KG1 (cell line): Measurements from ENCODE around the gene CSRP1.
"Not testable (repeated sequence)": the region's sequence is repeated elsewhere in the genome, so short reads cannot be mapped to it uniquely, and the experiment has no call there.

ENCODE experiments used
- DNase-seq: peaks from one replicate; lab custom pipeline; 2025; lab: John Stamatoyannopoulos, UW

Gene CSRP1

GRCh38 chr1:201537891-201538611 lies 31.1 kb upstream of the CSRP1 start:
- DNase-seq, result no peak

- no peak for DNase-seq
Observed at GRCh38 chr1:201537467-201537866, 30.5 kb upstream of the CSRP1 start.

GRCh38 chr1:201537028-201537427 lies 30.1 kb upstream of the CSRP1 start:
- no peak for DNase-seq

DNA sequence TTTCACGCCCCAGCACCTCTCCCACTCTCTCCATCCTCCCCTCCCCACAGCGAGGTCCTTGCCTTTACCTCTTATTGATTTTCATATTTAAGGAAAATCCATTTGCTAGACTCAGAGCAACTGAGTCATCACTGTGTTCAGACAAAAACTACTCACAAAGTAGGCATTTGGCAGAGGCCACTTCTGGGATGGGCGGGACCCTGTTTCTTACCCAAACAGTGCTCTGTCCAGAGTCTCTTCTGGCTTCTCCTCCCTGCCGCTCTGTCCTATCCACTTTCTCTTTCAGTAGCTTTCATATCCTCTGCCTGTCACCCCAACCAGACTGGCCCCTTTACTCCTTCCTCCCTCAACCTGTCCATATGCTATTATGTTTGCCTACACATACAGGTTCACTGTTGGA lies 29.6 kb upstream of the CSRP1 start:
- DNase-seq, result no peak

- no peak for DNase-seq
Observed at GRCh38 chr1:201535919-201536245, 29.0 kb upstream of the CSRP1 start.

- no peak for DNase-seq
Observed at GRCh38 chr1:201535046-201535918, 28.4 kb upstream of the CSRP1 start.

GRCh38 chr1:201533836-201534235 lies 26.9 kb upstream of the CSRP1 start:
- DNase-seq, result no peak

DNA sequence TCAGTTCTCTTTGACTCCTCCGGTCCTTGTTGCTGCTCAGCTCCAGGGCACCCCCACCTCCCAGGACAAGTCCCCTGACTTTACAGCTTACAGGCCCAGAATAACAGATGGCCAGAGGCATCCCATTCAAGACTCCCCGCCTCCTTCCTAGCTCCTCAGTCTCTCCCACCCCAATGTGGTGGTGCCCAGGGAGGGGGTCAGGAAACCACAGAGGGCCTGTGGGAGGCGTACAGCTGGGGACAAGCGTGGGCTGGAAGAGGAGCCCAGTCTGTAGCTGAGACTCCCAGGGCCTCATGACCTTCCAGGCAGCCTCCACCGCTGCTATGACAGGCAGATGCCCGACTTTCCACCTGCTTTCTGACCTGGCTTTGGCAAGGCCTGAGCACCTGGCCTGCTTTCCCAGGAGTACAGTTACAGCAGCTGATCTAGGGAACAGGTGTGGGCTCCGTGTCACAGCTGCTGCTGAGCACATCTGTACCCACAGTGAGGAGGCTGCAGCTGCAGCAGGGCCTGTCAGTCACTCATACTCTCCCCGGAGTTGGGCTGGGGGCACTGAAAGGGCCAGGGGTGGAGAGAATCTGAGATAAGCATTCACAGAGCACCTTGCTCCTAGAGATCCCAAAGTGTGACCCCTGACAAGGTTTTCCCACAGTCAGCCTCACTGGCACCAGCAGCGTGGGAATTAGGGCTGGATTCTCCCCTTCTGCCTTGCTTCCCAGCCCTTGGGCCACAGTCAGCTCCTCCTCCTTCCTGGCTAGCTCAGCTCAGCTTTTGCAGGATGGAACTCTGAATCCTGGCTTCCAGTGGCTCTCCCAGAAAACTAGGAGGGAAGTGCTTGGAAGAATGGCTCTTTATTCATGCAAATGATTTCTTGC lies 24.9 kb upstream of the CSRP1 start:
- DNase-seq, result no peak

GRCh38 chr1:201530741-201531531 lies 24.0 kb upstream of the CSRP1 start:
- DNase-seq, result peak; percentile 43

DNA sequence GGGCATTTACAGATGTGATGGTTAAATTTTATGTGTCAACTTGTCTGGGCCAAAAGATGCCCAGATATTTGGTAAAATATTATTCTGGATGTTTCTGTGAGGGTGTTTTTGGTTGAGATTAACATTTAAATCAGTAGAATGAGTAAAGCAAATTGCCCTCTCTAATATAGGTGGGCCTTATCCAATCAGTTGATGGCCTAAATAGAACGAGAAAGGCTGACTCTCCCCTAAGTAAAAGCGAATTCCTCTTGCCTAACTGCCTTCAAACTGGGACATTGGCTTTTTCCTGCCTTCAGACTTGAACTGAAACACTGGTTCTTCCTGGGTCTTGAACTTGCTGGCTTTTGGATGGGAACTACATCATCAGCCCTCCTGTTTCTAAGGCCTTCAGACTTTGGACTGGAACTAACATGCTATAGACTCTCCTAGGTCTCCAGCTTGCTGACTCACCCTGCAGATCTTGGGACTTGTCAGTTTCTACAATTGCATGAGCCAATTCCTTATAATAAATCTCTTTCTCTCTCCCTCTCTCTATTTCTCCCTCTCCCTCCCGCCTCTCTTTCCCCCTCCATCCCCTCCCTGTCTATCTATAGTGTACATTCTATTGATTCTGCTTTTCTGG lies 21.8 kb upstream of the CSRP1 start:
- DNase-seq, result no peak

DNA sequence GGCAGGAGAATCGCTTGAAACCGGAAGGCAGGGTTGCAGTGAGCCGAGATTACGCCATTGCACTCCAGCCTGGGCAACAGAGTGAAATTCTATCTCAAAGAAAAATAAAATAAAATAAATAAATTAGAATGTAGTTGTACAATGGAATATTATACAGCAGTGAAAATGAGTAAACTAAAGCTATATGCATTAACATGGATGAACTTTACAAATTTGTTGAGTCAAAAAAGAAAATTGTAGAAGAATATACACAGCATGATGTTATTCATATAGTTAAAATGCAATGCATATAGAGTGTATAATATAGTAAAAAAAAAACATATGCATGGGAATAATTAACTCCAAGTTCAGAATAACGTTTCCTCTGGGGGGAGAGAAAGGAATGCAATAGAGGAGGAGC lies 21.0 kb upstream of the CSRP1 start:
- no peak for DNase-seq

- no peak for DNase-seq
Observed at GRCh38 chr1:201525193-201525778, 18.4 kb upstream of the CSRP1 start.

DNA sequence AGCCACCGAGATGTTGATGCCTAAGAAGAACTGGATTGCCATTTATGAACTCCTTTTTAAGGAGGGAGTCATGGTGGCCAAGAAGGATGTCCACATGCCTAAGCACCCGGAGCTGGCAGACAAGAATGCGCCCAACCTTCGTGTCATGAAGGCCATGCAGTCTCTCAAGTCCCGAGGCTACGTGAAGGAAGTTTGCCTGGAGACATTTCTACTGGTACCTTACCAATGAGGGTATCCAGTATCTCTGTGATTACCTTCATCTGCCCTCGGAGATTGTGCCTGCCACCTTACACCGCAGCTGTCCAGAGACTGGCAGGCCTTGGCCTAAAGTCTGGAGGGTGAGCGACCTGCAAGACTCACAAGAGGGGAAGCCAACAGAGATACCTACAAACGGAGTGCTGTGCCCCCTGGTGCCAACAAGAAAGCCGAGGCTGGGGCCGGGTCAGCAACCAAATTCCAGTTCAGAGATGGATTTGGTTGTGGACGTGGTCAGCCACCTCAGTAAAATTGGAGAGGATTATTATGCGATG lies 13.2 kb upstream of the CSRP1 start:
- not testable (repeated sequence) for DNase-seq

DNA sequence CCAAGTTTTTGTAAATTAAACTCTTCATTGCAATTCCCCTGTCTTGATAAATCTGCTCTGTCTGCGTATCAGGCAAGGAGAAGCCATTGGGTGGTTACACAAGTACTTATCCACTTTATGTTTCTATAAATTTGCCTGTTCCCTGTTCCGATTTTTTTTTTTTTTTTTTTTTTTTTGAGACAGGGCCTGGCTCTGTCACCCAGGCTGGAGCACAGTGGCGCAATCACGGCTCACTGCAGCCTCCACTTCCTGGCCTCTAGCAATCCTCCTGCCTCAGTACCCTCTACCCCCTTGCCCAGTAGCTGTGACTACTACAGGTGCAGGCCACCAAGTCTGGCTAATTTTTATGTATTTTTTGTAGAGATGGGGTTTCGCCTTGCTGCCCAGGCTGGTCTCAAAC lies 11.1 kb upstream of the CSRP1 start:
- DNase-seq, result no peak

- DNase-seq, result no peak
Observed at GRCh38 chr1:201517631-201518030, 10.7 kb upstream of the CSRP1 start.

DNA sequence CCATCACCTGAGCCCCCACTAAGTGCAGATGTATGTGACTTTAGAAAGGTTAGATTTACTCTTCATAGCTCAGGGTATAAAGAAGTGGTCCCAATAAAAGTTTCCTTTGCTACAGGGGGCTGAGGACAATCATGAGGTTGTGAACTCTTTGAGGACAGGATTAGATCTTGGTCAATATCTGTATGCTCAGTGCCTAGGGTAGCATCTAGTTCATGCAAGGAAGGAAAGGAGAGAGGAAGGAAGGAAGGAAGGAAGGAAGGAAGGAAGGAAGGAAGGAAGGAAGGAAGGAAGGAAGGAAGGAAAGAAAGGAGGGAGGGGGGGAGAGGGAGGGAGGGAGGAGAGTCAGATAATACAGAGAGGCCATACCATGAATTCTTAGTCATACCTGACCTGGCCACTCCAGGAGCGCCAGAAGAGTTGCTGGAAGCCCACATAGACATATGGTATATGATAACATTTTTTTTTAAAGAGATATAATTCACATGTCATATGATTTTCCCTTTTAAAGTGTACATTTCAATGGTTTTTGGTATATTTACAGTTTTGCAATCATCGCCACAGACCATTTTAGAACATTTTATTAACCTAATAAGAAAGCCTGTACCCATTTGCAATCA lies 9.7 kb upstream of the CSRP1 start:
- DNase-seq, result no peak

GRCh38 chr1:201515895-201516294 lies 9.0 kb upstream of the CSRP1 start:
- DNase-seq, result no peak

GRCh38 chr1:201515062-201515750 lies 8.3 kb upstream of the CSRP1 start:
- no peak for DNase-seq

DNA sequence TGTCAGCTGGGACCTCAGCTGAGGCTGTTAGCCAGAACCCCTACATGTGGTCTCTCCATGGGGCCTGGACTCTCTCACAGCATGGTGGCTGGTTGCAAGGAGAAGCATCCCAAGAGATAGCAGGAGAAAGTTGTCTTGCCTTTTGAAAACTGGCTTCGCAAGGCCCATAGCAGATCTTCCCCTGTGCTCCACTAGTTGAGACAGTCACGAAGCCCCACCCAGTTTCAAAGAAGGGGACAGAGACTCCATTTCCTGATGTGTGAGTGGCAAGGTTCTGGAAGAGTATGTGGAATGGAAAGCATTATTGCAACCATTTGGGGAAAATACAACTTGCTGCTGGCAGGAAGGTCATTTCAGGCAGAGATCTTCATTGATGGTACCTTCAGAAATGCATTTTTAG lies 7.5 kb upstream of the CSRP1 start:
- no peak for DNase-seq
